GM21423 (cell line): ENCODE measurements around the gene CUL3.
"Not testable (repeated sequence)": the region's sequence is repeated elsewhere in the genome, so short reads cannot be mapped to it uniquely, and the experiment has no call there.

ENCODE experiments used
- ATAC-seq: cut with Tn5 transposase; IDR thresholded peaks from one replicate; pipeline ENCODE4 v1.9.1; 2021; ENCODE audit warnings: mild to moderate bottlenecking, moderate library complexity; ENCODE audit not compliant: unreplicated experiment

CUL3 gene

DNA sequence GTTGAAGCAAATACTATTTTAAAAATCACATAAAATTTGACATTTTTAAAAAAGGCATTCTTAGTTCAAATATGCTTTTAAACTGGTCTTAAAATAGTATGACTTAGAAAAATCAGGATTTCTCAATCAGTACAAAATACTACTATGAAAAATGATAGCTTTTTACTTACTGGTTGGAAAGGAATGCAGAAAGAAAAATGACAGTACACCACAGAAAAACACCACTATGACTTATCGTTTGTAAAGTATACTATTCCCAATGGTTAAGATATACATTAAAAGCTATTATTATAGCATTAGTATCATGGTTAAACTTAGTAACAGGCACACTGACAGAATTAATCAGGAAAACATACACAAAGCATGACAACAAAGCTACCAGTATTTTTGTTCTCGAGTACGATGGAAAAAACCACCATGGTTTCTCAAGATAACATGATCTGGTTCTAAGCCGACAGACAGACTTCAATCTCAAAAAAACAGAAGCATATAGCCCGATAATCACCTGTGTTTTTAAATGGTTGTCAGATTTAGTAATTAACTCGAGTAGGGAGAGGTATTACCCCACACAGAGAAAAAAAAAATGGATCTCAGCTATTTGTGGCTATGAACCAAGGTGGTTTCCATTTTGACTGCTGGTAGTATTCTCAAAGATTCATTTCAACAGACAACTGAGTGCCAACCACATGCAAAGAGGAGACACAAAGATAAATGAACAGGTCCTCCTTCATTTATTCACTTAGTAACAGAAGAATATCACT lies 39.1 kb downstream of the CUL3 start:
- no peak for ATAC-seq

DNA sequence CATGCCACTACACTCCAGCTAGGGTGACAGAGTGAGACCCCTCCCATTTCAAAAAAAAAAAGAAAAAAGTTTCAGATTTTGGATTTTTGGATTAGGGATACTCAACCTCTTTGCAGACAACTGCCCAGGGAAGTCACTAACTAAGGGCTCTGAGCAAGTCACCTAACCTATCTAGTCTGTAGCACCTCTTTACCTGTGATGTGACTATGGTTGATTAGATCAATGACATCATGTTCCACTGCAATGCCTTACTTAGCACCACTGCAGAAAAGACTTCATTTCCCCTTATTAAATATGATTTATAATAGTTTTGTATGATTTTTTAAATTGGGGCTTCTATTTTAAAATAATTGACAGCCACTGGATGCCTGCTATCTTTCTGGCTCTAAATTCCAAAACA lies 41.2 kb downstream of the CUL3 start:
- no peak for ATAC-seq

DNA sequence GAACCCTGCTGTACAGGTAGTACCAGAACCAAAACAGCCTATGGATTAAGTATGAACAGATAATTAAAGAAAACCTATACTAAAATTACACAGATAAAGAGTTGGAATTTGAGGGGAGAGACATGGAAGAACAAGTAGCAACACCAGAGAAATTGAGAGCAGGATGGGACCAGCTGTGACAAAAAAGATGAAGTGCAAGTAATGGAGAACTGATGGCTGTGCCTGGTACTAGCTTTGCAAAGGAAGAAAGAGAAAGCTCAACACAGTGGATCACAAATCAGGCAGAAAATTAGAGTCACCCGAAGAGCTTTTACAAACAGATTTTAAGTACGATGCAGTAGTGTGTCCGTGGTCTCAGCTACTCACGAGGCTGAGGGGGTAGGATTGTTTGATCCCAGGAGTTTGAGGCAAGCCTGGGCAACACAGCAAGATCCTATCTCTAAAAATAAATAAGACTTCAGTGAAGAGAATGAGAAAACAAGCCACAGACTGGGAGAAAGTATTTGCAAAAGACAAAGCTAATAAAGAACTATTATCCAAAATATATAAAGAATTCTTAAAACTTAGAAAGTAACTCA lies 46.5 kb downstream of the CUL3 start:
- no peak for ATAC-seq

DNA sequence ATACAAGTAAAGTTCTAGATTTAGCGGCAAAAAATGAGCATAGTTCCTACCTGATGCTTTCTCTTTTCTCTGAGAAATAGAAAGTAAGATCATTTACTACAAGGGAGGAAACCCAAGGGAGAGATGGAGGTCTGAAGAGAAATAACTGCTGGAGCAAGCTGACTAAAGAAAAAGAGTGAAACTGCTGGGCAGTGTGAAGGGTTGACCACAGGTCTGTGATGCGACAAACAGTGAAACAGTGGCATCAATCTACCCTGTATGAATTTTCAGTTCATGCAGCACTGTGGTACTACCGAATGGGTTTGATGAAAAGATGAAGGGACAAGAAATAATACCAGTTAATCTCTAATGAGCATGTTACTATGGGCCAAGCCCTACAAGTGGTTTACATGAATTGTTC lies 52.2 kb downstream of the CUL3 start:
- ATAC-seq: peak; percentile 72

DNA sequence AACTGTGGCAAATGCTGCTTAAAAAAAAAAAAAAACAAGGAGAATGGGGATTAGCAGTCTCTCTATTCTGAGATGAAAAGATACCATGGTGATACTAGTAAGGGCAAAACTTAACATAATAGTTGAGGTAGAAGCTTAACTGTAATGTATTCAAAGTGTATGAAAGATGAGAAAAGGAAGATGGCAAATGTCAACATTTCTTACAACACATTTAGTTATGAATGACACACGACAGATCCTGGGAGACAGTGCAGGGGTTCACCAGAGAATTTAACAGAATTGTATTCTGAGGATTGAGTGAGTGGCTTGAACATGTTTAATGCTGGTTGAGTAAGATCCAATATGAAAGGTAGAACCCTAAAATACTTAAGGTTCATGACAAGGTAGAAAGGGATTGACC lies 52.7 kb downstream of the CUL3 start:
- no peak for ATAC-seq

DNA sequence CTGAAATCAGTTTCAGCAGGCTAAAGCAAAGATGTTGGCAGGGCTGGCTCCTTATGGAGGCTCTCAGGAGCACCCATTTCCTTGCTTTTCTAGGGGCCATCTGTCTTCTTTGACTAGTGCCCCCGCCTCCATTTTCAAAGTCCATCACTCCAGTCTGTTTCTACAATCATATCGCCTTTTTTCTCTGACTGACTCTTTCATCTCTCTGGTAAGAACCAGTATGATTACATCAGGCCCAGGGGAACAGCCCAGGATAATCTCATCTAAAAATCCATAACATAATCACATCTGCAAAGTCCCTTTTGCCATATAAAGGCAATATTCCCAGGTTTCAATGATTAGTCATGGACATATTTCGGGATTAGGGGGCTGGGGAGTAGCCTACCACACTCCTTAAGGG lies 57.0 kb downstream of the CUL3 start:
- no peak for ATAC-seq

DNA sequence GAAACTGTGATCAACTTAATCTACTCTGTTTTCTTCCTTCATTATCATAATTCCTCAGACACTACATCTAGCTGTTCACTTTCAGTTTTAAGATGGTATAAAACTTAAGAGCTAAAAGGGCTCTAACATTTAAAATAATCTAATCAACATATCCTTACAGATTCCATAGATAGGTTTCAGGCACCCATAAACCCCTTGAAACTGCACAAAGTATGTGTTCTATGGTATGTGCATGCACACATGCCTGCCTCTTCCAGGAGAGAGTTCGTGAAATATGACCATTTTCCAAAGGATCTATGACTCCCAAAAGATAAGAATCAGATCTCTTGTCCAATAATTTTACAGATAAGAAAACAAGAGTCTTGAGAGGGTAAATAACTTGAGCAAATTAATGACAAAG lies 59.4 kb downstream of the CUL3 start:
- no peak for ATAC-seq

DNA sequence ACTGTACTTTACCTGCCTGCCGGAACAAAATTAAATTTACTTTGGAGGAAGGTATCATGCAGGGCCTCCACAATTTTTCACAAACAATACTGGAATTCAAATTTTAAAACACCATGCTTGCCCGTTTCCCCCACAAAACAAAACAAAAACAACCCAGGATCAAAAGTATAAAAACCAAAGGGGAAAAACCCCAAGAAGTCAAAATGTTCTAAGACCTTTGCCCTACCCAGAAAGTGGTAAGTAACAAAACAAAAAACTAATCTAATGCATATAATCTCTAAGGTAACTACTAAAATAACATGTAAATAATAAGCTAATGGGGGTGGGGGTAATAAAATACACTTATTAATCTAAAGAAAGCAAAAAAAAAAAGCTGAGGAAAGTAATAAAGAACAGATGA lies 60.5 kb downstream of the CUL3 start:
- ATAC-seq: no peak

DNA sequence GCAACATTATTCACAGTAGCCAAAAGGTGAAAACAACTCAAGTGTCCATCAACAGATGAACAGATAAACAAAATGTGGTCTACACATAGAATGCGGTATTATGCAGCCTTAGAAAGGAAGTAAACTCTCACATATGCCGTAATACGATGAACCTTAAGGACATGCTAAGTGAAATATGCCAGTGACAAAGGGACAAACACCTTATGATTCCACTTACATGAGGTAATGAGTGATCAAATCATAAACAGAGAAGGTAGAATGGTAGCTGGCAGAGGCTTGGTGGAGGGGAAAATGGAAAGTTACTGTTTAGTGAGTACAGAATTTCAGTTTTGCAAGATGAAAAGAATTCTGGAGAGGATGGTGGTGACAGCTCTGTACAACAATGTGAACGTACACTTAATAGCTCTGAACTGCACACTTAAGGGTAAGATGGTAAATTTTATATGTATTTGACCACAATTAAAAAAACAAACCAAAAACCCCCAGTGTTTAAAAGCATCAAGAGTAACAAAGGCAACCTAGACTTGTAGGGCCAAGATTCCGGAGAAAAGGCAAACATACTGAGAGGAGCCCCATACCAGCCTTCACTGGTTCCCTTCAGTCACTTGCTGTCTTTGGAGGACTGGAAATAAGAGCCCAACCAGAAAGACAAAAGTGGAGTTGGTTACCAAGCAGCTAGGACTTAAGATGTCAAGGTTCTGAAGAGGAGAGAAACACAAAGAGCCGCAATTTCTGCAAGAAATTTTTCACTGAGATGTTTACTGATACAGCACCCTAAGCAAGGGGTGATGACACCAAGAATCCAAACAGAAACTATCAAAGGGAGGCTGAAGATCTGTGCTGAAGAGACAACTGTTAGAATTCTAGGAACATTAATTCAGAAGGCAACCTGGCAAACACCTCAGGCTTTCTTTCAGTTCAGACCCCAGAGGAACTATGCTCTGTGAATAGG lies 61.3 kb downstream of the CUL3 start:
- ATAC-seq: peak; percentile 31

DNA sequence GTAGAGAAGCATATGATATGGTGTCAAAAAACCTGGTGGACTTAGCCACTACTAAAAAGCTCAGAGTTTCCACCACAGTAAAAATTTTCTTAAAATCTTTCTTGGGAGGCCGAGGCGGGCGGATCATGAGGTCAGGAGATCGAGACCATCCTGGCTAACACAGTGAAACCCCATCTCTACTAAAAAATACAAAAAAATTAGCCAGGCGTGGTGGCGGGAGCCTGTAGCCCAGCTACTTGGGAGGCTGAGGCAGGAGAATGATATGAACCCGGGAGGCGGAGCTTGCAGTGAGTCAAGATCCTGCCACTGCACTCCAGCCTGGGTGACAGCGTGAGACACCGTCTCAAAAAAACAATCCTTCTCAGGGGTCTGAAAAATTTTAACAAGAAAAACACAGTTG lies 62.7 kb downstream of the CUL3 start:
- ATAC-seq: not testable (repeated sequence)

DNA sequence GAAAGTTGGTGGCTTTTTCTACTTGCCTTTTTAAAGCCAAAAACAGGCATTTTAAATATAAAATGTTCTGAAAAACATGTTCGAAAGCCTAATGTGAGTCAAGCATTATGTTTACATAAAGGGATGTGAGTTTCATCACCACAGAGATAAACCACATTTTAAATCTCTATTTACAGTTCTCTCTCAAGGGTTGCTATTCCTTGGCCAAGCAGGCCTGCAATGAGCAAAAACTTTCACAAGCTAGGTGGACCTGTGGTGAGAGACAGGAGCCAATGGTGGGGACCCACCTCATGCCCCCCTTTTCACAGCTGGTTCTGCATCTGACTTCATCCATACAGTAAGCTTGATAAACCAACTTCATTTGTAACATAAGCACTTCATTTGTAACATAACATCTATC lies 65.1 kb downstream of the CUL3 start:
- peak; percentile 62 for ATAC-seq

DNA sequence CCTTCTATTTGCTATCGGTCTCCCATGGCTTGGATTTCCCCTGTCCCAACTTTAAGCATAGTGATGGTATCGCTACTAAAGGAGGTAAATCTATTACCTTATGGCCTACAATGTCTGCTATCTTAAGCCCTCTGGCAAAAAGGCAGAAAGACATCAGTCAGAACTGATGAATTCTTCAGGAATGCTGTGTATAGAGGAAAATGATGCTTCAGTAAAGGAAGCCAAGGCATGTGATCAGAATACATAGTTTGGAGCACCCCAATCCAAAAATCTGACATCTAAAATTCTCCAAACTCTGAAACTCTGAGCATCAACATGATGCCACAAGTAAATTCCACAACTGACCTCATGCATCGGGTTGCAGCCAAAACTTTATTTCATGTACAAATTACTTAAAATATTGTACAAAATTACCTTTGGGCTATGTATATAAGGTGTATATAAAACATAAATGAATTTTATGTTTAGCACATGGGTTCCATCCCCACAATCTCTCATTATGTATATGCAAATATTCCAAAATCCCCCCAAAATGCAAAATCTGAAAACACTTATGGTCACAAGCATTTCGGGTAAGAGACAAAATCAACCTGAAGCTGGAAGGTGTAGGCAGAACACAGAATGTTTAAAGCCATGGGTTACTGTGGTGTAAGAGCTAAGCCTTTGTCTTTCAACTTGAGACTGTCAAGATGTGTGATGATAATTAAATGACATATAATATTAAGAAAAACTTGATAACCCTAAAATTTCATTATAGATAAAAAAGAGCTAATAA lies 66.2 kb downstream of the CUL3 start:
- no peak for ATAC-seq

DNA sequence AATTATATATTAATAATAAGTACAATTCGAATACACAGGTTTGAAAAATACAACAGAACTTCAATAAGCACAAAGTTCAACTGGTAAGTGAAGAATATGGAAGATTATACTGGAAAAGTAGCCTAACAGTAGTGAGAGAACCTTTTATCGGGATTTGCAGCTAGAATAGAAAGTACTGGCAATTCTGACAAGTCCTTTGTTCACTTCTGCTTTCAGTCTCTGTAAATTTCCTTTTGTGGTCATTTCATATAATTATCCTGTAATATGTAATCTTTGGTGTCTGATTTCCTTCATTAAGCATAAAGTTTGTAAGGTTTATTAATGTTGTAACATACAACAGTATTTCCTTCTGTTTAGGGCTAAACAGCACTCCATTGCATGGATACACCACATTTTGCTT lies 67.2 kb downstream of the CUL3 start:
- no peak for ATAC-seq

DNA sequence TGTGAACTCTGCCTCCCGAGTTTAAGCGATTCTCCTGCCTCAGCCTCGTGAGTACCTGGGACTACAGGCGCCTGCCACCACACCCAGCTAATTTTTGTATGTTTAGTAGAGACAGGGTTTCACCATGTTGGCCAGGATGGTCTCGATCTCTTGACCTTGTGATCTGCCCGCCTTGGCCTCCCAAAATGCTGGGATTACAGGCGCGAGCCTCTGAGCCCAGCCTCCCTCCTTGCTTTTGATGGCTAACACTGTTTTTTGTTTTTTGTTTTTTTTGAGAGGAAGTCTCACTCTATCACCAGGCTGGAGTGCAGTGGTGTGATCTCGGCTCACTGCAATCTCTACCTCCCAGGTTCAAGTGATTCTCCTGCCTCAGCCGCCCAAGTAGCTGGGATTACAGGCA lies 68.8 kb downstream of the CUL3 start:
- not testable (repeated sequence) for ATAC-seq

DNA sequence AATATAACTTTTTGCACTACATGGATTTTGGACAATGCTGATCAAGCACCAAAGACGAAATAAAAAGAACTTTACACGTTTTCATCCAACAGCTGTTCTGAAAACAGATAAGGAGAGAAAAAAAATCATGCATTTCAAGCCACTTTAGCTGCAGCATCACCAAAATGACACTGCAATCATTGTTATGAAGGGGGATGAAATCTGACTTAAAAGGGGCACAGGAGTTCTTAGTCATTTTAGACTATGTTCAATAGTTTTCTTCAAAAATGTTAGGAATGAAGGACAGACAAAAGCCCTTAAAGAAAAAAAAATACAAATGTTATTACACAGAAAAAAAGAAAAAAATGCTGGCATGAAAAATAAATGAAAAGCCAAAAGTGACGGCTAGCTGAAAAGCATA lies 71.2 kb downstream of the CUL3 start:
- ATAC-seq: no peak

DNA sequence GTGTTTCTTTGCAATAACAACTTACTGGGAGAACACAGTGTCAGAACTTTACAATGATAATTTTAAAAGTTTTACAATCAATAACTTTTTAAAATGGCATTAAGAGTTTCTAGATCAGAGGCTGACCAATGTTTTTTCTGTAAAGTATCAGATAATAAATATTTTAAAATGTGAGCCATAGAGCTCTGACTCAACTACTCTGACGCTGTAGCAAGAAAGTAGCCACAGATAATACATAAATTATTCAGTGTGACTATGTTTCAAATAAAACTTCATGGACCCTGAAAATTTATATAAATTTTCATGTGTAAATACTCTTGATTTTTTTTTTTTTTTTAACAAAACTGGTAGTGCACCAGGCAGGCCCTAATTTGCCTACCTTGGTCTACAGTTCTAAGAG lies 77.4 kb downstream of the CUL3 start:
- no peak for ATAC-seq

DNA sequence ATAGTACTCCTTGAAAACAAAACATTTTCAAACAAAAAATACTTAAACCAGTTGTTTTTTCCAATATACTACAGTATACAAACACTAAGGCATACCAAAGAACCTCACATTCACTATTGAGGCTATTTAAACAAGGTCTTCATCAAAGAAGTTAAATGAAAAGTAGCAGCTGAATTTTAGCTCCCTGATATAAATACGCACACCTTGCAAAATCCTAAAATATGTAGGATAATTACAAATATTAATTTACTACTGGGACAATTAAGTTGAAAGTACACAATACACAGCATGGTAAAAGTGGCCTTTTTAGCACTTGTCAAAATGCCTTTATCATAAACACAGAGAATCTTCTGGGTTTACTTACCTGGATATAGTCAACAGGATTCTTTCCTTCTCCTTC lies 78.7 kb downstream of the CUL3 start:
- no peak for ATAC-seq

DNA sequence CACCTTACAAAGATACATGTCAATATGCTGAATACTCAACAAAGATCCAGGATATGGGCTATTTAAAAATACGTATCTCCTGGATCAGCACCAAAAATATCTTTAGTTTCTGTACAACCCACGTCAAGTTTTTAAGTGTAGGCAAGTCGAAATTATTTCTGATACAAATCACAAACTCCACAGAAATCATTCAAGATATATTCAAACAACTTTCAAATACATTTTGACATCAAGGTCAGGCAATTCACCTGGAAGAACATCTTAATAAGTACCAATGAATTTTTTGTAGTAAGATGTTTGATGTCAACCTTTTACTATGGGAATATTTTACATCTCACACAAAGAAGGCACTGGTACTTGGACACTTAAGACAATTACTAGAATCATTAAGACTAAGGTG lies 86.2 kb downstream of the CUL3 start:
- ATAC-seq: no peak

DNA sequence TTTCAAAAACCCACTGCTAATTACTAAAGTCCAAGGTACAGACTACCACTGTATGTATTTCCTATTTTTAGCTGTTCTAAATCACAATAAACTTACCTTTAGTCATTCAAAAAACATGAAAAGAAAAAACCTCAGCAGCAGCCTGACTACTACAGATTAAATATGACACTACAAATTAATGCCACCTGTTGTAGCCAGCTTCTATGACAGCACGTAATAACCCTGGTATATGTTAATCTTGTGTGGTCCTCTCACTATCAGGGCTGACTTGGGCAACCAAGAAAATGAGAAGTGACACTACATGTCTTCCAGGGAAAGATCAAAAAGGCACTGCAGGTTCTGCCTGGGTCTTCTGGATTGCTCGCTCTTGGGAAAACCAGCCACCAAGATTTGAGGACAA lies 92.6 kb downstream of the CUL3 start:
- no peak for ATAC-seq

DNA sequence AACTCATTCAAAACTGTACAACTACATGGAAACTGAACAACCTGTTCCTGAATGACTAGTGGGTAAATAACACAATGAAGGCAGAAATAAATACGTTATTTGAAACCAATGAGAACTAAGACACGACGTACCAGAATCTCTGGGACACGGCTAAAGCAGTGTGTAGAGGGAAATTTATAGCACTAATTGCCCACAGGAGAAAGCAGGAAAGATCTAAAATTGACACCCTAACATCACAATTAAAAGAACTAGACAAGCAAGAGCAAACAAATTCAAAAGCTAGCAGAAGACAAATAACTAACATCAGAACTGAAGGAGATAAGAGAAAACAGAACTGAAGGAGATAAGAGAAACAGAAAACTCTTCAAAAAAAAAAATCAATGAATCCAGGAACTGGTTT lies 97.2 kb downstream of the CUL3 start:
- ATAC-seq: not testable (repeated sequence)
